Prostate gland (tissue), 2 donors: ENCODE measurements around the gene PDE8A. TPM values are rescaled to one million over a fixed set of nuclear protein-coding genes. Genes with fewer than 3 reads are reported as not detected.

ENCODE experiments used
- DNase-seq: peaks from one replicate; pipeline ENCODE4 v3.0.0-alpha.2; 2019; ENCODE audit warnings: low spot score
- H3K27ac ChIP-seq, 2 donors: fragments of 200-600 bp; sonication (generic); 2 replicates each; pipeline ENCODE4 v1.5.1; 2017 to 2019
- H3K27me3 ChIP-seq: fragments of 200-600 bp; sonication (generic); replicated peaks from 2 replicates; pipeline ENCODE4 v1.5.1; 2019; ENCODE audit not compliant: insufficient read depth
- H3K36me3 ChIP-seq, 2 donors: fragments of 200-600 bp; sonication (generic); 1 replicate in 1 of 2; 2 replicates in 1 of 2; pipeline versions ENCODE4 v1.5.1 to v1.8.1; 2017 to 2019
- H3K4me1 ChIP-seq: fragments of 200-600 bp; sonication (generic); replicated peaks from 2 replicates; pipeline ENCODE4 v1.5.1; 2019
- H3K4me3 ChIP-seq, 2 donors: fragments of 200-600 bp; sonication (generic); 2 replicates each; pipeline ENCODE4 v1.5.1; 2017 to 2019
- H3K9me3 ChIP-seq: fragments of 200-600 bp; sonication (generic); 2 replicates; pipeline ENCODE4 v1.5.1; 2017
- CTCF ChIP-seq, 4 experiments: fragments of 200-600 bp in 2 of 4; fragments of 450-650 bp in 2 of 4; sonication (generic) in 2 of 4; IDR thresholded peaks; 1 replicate in 3 of 4; 2 replicates in 1 of 4; pipeline ENCODE4 v1.5.1; 2016 to 2019; ENCODE audit warnings: antibody characterized with exemption in 4 of 4, mild to moderate bottlenecking in 2 of 4, moderate library complexity in 2 of 4
- POLR2A ChIP-seq: fragments of 450-650 bp; IDR thresholded peaks from one replicate; pipeline ENCODE4 v1.6.1; 2016; ENCODE audit warnings: antibody characterized with exemption, mild to moderate bottlenecking
- POLR2AphosphoS5 ChIP-seq: sonication (generic); formaldehyde crosslinking; IDR thresholded peaks from one replicate; pipeline ENCODE4 v1.6.1; 2017; ENCODE audit warnings: antibody characterized with exemption
- WGBS: methylation state at CpG from one replicate; pipeline ENCODE4 v1.1.5; 2018; 5-methylcytosine and 5-hydroxymethylcytosine counted together
- intact Hi-C: fragments of 100-400 bp; cut with DNase I; formaldehyde crosslinking; loops from one replicate; pipeline ENCODE4 v1.14.2; 2022
- total RNA-seq, 2 donors: library from RNA; depleted of rRNA; stranded (reverse); fragments of >200 nt; gene quantifications; one replicate each; pipeline ENCODE4 v1.1.0, GENCODE V29; 2016

Gene PDE8A
- total RNA-seq, 2 donors from 2014 or later = 28.3 to 52.7 TPM

- no peaks in the 10 kb centered on the region for H3K27me3 ChIP-seq
- intact Hi-C loops = no loop called here
- no peaks in the 10 kb centered on the region for H3K36me3 ChIP-seq
- no peaks in the 10 kb centered on the region for H3K9me3 ChIP-seq
- TF ChIP-seq POLR2A (no peak), POLR2AphosphoS5 (no peak), CTCF (IDR thresholded peaks at IDR 0.05) (no peak)
- no peaks in the 10 kb centered on the region for H3K4me1 ChIP-seq
- no peak overlapping the region for H3K27ac ChIP-seq
- no peak overlapping the region for H3K4me3 ChIP-seq
- no peak for DNase-seq
- WGBS = 77% methylated on average over 2 of the region's 2 CpGs
Measured at GRCh38 chr15:85059734-85060133, 78.1 kb downstream of the PDE8A start.

DNA sequence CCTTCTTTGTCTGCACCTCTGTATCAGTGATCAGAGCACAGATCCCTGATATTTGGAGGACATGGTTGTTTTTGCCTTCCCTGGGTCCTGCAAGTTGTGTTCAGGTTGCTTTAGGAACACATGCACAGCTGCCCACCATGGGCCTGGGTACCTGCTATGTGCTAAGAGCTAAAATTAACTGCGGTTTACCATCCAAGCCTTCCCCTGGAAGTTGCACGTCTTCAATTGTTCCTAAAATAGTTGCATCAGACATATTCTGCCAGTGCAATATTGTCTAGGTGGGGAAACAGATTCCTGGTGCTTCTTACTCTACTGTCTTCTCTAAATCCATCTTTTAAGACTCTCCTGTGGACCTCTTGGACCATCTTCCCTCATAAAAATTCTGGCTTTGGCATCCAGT is 80.9 kb downstream of the PDE8A start:
- no peak overlapping the region for H3K4me3 ChIP-seq
- H3K27ac ChIP-seq = no peak overlapping the region
- H3K9me3 ChIP-seq = no peaks in the 10 kb centered on the region
- WGBS = 87% methylated on average over 2 of the region's 2 CpGs
- DNase-seq = no peak
- H3K36me3 ChIP-seq = no peaks in the 10 kb centered on the region
- no peak for TF ChIP-seq POLR2A
- H3K4me1 ChIP-seq = no peaks in the 10 kb centered on the region
- no peaks in the 10 kb centered on the region for H3K27me3 ChIP-seq
- intact Hi-C loops = no loop called here

DNA sequence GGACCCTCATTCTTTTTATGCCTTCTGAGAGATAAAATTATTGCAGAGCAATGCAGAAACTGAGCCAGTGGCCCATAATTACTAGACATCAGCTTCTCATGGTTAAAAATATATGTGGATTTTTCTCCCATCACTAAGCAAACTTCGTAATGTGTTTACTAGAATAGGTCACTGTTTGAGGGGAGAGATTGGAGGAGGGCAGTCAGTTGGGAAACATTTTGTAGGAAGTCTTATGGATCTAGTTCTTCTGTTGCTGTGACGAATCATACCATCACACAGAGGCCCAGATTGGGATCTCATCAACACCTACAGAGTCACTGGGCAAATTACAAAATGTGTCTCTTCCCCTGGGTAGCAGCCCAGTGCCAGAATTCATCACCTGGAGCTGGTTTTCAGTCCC is 81.4 kb downstream of the PDE8A start:
- TF ChIP-seq POLR2AphosphoS5 (no peak), POLR2A (no peak), CTCF (IDR thresholded peaks at IDR 0.05) (no peak)
- Histone ChIP-seq H3K9me3 (no peaks in the 10 kb centered on the region), H3K27me3 (no peaks in the 10 kb centered on the region), H3K4me1 (no peaks in the 10 kb centered on the region), H3K36me3 (no peaks in the 10 kb centered on the region), H3K4me3 (no peak overlapping the region), H3K27ac (no peak overlapping the region)
- no peak for DNase-seq
- 95% methylated on average over 2 of the region's 2 CpGs for WGBS
- intact Hi-C loops = no loop called here

DNA sequence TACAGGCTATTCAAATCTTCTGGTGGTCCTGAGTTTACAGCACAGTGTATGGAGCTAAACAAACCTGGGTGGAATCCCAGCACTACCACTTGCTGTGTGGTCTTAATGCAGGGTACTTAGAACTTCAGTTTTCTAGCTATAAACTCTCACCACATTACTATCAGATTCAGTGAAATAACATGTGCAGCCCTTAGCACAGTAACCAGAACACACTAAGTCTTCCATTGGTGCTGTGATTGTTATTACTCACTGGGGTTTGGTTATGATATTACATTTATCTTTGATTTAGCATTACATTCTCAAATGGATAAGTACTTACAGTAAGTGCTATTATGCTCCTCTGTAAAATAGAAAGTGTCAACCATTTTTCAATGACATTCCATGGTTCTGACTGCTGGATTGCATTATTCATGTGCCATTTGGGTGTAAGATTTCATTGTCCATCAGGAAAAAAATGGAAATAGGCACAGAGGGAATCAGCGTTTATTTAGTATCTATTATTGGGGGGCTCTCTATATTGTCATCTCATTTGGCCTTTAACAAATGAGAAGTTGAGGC is 81.9 kb downstream of the PDE8A start:
- 97% methylated on average over 1 of the region's 1 CpG for WGBS
- H3K27me3 ChIP-seq = no peaks in the 10 kb centered on the region
- no peaks in the 10 kb centered on the region for H3K4me1 ChIP-seq
- H3K9me3 ChIP-seq = no peaks in the 10 kb centered on the region
- TF ChIP-seq CTCF (IDR thresholded peaks at IDR 0.05) = no peak
- TF ChIP-seq POLR2AphosphoS5 = no peak
- no peak for TF ChIP-seq POLR2A
- no peak for DNase-seq
- H3K36me3 ChIP-seq = no peaks in the 10 kb centered on the region
- no peak overlapping the region for H3K27ac ChIP-seq
- H3K4me3 ChIP-seq = no peak overlapping the region
- intact Hi-C loops = no loop called here

- no peaks in the 10 kb centered on the region for H3K27me3 ChIP-seq
- no peak overlapping the region for H3K4me3 ChIP-seq
- H3K9me3 ChIP-seq = no peaks in the 10 kb centered on the region
- H3K4me1 ChIP-seq = no peaks in the 10 kb centered on the region
- H3K27ac ChIP-seq = no peak overlapping the region
- no peak for DNase-seq
- 86% methylated on average over 1 of the region's 1 CpG for WGBS
- no peak for TF ChIP-seq POLR2AphosphoS5
- no peak for TF ChIP-seq CTCF (IDR thresholded peaks at IDR 0.05)
- no peak for TF ChIP-seq POLR2A
- intact Hi-C loops = no loop called here
- H3K36me3 ChIP-seq = no peaks in the 10 kb centered on the region
Measured at GRCh38 chr15:85064710-85065109, 83.1 kb downstream of the PDE8A start.
